ENCODE data around the gene OSBPL10.

OSBPL10 gene

GRCh38 chr3:31836131-31837075 is 144.7 kb downstream of the OSBPL10 start:
- TF ChIP-seq ZFX (IDR thresholded peaks at IDR 0.05; ENCODE audit: borderline replicate concordance) (no peak), CTCF (IDR thresholded peaks at IDR 0.05) (no peak)
- H3K27ac ChIP-seq = no peak overlapping the region

GRCh38 chr3:31833391-31834190 is 147.5 kb downstream of the OSBPL10 start:
- no peak overlapping the region for H3K27ac ChIP-seq
- TF ChIP-seq ZFX (IDR thresholded peaks at IDR 0.05; ENCODE audit: borderline replicate concordance) (no peak), CTCF (IDR thresholded peaks at IDR 0.05) (no peak)

- TF ChIP-seq ZFX (IDR thresholded peaks at IDR 0.05; ENCODE audit: borderline replicate concordance) (no peak), CTCF (IDR thresholded peaks at IDR 0.05) (no peak)
- H3K27ac ChIP-seq = no peak overlapping the region
Observed at GRCh38 chr3:31832551-31832950, 148.5 kb downstream of the OSBPL10 start.

- no peak for TF ChIP-seq CTCF (IDR thresholded peaks at IDR 0.05)
- no peak for TF ChIP-seq ZFX (IDR thresholded peaks at IDR 0.05; ENCODE audit: borderline replicate concordance)
- no peak overlapping the region for H3K27ac ChIP-seq
Observed at GRCh38 chr3:31831591-31831990, 149.5 kb downstream of the OSBPL10 start.

GRCh38 chr3:31829826-31830426 is 151.1 kb downstream of the OSBPL10 start:
- TF ChIP-seq CTCF (IDR thresholded peaks at IDR 0.05) = no peak
- no peak for TF ChIP-seq ZFX (IDR thresholded peaks at IDR 0.05; ENCODE audit: borderline replicate concordance)
- no peak overlapping the region for H3K27ac ChIP-seq

GRCh38 chr3:31829010-31829409 is 152.1 kb downstream of the OSBPL10 start:
- TF ChIP-seq ZFX (IDR thresholded peaks at IDR 0.05; ENCODE audit: borderline replicate concordance) (no peak), CTCF (IDR thresholded peaks at IDR 0.05) (no peak)
- no peak overlapping the region for H3K27ac ChIP-seq
